Activated T-cell treated with anti-CD3 and anti-CD28 coated beads, Interleukin-2, amount 50 U/mL, for 4 hours (primary cell): ENCODE results near the gene STK4. TPM values are rescaled to one million over a fixed set of nuclear protein-coding genes. Genes with fewer than 3 reads are reported as not detected.
A peak's percentile ranks its signal among the peaks of the same experiment; 100 is the strongest.

Experiments
- ATAC-seq, 2 donors: fragments of 200-7000 bp; cut with Tn5 transposase; one replicate each; pipeline ENCODE4 v1.10.0; 2021
- DNase-seq: peaks from one replicate; pipeline ENCODE4 v3.0.0-alpha.2; 2020
- H3K27me3 Mint-ChIP-seq: one replicate; pipeline ENCODE4 v1.8.0; 2021; ENCODE audit warnings: low read depth, mixed read lengths
- H3K36me3 Mint-ChIP-seq: one replicate; pipeline ENCODE4 v1.8.0; 2022; ENCODE audit warnings: mixed read lengths; ENCODE audit not compliant: insufficient read depth
- H3K4me1 Mint-ChIP-seq: one replicate; pipeline ENCODE4 v1.8.0; 2021; ENCODE audit warnings: low read depth, mixed read lengths
- H3K4me3 Mint-ChIP-seq: one replicate; pipeline ENCODE4 v1.8.0; 2021; ENCODE audit warnings: mild to moderate bottlenecking, moderate library complexity, mixed read lengths
- H3K9me3 Mint-ChIP-seq: one replicate; pipeline ENCODE4 v1.8.0; 2021; ENCODE audit warnings: mixed read lengths
- total RNA-seq, 3 donors: library from RNA; stranded (reverse); gene quantifications; one replicate each; pipeline ENCODE4 v1.2.1, GENCODE V29; 2021

STK4 gene
- total RNA-seq, 3 donors from 2014 or later: 134 to 157 (median 149) TPM

- ATAC-seq: peak; percentile 83 to 87
- Mint-ChIP-seq H3K4me1 (peaks cover 69% of the 10 kb centered on the region), H3K27me3 (no peaks in the 10 kb centered on the region), H3K4me3 (peak within 1 kb of the TSS; percentile 98), H3K36me3 (peaks cover 26% of the 10 kb centered on the region), H3K9me3 (no peaks in the 10 kb centered on the region)
- peak; percentile 96 for DNase-seq
Measured at GRCh38 chr20:44960103-44960852, 6.0 kb upstream of the STK4 start, which contains the start of gene TOMM34. TOMM34 (minus strand) TSS chr20:44960397; CDS start chr20:44960333, 64 bp downstream.

- DNase-seq: no peak
- peaks cover 70% of the 10 kb centered on the region for H3K4me1 Mint-ChIP-seq
- peak overlapping the region; percentile 98 for H3K4me3 Mint-ChIP-seq
- H3K9me3 Mint-ChIP-seq: no peaks in the 10 kb centered on the region
- peaks cover 21% of the 10 kb centered on the region for H3K36me3 Mint-ChIP-seq
- H3K27me3 Mint-ChIP-seq: no peaks in the 10 kb centered on the region
- ATAC-seq: no peak
Measured at GRCh38 chr20:44961011-44961869, 5.1 kb upstream of the STK4 start.

GRCh38 chr20:44961870-44962267, 4.4 kb upstream of the STK4 start:
- no peak for ATAC-seq
- Mint-ChIP-seq H3K27me3 (no peaks in the 10 kb centered on the region), H3K36me3 (peaks cover 17% of the 10 kb centered on the region), H3K4me1 (peaks cover 66% of the 10 kb centered on the region), H3K9me3 (no peaks in the 10 kb centered on the region), H3K4me3 (no peak overlapping the region)
- DNase-seq: no peak

DNA sequence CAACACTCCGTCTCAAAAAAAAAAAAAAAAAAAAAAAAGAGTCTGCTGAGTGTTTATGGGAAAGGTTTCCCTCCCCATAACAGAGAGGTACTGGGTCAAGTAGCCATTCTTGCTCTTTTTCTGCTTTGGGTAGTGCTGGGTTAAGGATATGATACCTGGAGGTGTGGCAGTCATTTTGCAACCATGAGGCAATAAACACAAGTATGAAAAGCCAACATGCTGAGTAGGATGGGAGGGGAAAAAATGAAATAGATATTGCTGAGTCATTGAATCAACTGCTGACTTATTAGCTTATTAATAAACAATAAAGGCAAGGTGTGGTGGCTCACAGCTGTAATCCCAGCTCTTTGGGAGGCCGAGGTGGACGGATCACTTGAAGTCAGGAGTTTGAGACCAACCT, 3.8 kb upstream of the STK4 start:
- H3K4me3 Mint-ChIP-seq: no peak overlapping the region
- no peak for DNase-seq
- peaks cover 17% of the 10 kb centered on the region for H3K36me3 Mint-ChIP-seq
- H3K4me1 Mint-ChIP-seq: peaks cover 63% of the 10 kb centered on the region
- H3K9me3 Mint-ChIP-seq: no peaks in the 10 kb centered on the region
- H3K27me3 Mint-ChIP-seq: no peaks in the 10 kb centered on the region
- no peak for ATAC-seq

- Mint-ChIP-seq H3K4me1 (peaks cover 57% of the 10 kb centered on the region), H3K36me3 (peaks cover 11% of the 10 kb centered on the region), H3K4me3 (no peak overlapping the region), H3K27me3 (no peaks in the 10 kb centered on the region), H3K9me3 (no peaks in the 10 kb centered on the region)
- DNase-seq (no peak), ATAC-seq (no peak)
Measured at GRCh38 chr20:44963325-44964215, 2.7 kb upstream of the STK4 start.

DNA sequence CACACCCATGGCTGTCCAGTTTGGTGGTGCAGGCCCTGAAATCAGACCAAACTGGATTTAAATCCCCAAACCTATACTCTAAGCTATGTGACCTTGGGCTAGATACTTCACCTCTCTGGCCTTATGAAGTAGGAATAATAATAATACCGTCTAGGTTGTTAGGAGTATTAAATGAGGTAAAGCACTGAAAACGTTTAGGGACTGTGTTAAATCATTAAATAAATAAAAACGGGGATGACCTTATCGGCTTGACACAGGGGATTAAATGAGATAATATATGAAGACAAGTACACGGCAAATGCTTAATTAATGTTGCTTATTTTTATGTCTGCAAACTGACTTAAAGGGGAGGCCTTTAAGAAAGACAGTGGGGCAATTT, 672 bp upstream of the STK4 start:
- Mint-ChIP-seq H3K4me1 (peaks cover 59% of the 10 kb centered on the region), H3K4me3 (peak overlapping the region; percentile 87), H3K27me3 (no peaks in the 10 kb centered on the region), H3K36me3 (peaks cover 10% of the 10 kb centered on the region), H3K9me3 (no peaks in the 10 kb centered on the region)
- DNase-seq (no peak), ATAC-seq (no peak)

GRCh38 chr20:44967207-44967807, 995 bp downstream of the STK4 start:
- Mint-ChIP-seq H3K27me3 (no peaks in the 10 kb centered on the region), H3K4me1 (peaks cover 58% of the 10 kb centered on the region), H3K4me3 (peak overlapping the region; percentile 87), H3K9me3 (no peaks in the 10 kb centered on the region), H3K36me3 (peaks cover 10% of the 10 kb centered on the region)
- ATAC-seq (peak; percentile 11 to 22), DNase-seq (no peak)

- no peak for DNase-seq
- H3K36me3 Mint-ChIP-seq: peaks cover 26% of the 10 kb centered on the region
- peaks cover 58% of the 10 kb centered on the region for H3K4me1 Mint-ChIP-seq
- H3K27me3 Mint-ChIP-seq: no peaks in the 10 kb centered on the region
- peak overlapping the region; percentile 87 for H3K4me3 Mint-ChIP-seq
- no peaks in the 10 kb centered on the region for H3K9me3 Mint-ChIP-seq
- peak; percentile 12 to 14 for ATAC-seq
Measured at GRCh38 chr20:44969300-44969894, 3.1 kb downstream of the STK4 start.

DNA sequence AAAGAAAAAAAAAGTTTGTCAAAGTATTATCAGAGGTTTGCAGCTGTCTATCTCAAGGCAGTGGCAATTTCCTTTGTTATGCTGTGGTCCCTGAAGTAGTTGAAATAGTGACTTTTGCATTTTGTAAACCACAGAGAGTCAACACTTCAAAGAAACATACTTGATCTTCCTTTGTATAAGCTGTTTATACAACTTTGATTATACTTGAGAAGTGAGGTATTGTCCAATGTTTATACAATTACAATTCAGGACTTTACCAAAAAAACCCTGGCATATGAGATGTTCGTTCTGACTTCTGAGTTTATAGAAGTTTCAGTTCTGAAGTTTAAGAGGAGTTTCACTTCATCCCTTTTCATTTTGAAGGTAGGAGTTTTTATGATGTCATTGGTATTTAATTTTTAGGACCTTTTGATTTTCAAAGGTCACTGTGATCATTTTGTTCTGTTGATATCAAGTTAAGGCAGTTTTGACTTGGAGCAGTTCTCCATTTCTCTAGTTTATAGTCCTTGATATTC, 4.0 kb downstream of the STK4 start:
- no peak for DNase-seq
- ATAC-seq: peak; percentile 3 to 4
- H3K27me3 Mint-ChIP-seq: no peaks in the 10 kb centered on the region
- H3K4me1 Mint-ChIP-seq: peaks cover 66% of the 10 kb centered on the region
- no peaks in the 10 kb centered on the region for H3K9me3 Mint-ChIP-seq
- H3K36me3 Mint-ChIP-seq: peaks cover 35% of the 10 kb centered on the region
- H3K4me3 Mint-ChIP-seq: peak overlapping the region; percentile 83

- Mint-ChIP-seq H3K4me3 (peak overlapping the region; percentile 61), H3K27me3 (no peaks in the 10 kb centered on the region), H3K4me1 (peaks cover 85% of the 10 kb centered on the region), H3K36me3 (peaks cover 55% of the 10 kb centered on the region), H3K9me3 (no peaks in the 10 kb centered on the region)
- DNase-seq: no peak
- ATAC-seq: no peak
Measured at GRCh38 chr20:44973053-44973452, 6.7 kb downstream of the STK4 start.

GRCh38 chr20:44976698-44977097, 10.4 kb downstream of the STK4 start:
- DNase-seq: no peak
- no peak overlapping the region for H3K4me3 Mint-ChIP-seq
- no peaks in the 10 kb centered on the region for H3K9me3 Mint-ChIP-seq
- no peak for ATAC-seq
- peaks cover 70% of the 10 kb centered on the region for H3K36me3 Mint-ChIP-seq
- H3K27me3 Mint-ChIP-seq: no peaks in the 10 kb centered on the region
- peaks cover 88% of the 10 kb centered on the region for H3K4me1 Mint-ChIP-seq

- Mint-ChIP-seq H3K4me1 (peaks cover 88% of the 10 kb centered on the region), H3K9me3 (no peaks in the 10 kb centered on the region), H3K27me3 (no peaks in the 10 kb centered on the region), H3K36me3 (peaks cover 73% of the 10 kb centered on the region), H3K4me3 (peak overlapping the region; percentile 73)
- peak; percentile 53 for DNase-seq
- ATAC-seq: peak; percentile 76 to 81
Measured at GRCh38 chr20:44979090-44979621, 12.8 kb downstream of the STK4 start.
